ENCODE data around the gene PROM2.

The PROM2 gene

DNA sequence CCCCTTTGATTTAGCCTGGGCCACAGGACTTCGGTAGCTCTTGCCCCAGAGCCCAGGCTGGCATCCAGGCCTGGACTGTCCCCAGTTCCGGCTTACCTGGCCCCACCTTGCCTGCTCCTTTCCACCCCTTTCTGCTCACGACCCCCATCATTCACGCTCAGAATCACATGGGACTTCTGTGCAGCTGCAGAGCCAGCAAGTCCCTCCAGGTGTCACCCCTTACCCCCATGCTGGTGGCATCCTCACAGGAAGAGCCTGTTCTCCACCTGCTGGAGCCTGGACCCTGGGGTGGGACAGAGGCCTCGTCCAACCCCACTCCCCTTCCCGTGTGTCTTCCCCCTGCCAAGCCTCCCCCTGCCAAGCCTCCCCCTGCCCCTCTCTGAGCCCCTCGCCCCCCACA lies 15.0 kb downstream of the PROM2 start:
- FAIRE-seq, result no peak

DNA sequence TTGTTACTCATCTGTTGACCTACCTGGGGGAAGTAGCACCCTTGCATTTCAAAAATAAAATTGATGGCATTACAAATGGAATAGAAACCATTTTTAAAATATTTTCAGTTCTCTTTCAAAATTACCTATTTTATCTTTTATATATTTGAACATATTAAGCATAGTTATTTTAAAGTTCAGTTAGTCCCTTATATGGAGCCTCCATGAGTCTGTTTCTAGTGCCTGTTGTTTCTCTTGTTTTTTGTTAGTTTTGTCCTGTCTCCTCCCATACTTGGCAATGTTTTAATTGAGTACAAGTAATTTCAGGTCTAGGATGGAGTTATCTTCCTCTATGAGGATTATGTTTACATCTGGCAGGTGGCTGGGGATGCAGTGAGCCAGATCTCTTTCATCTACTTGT lies 17.0 kb downstream of the PROM2 start:
- no peak for FAIRE-seq

DNA sequence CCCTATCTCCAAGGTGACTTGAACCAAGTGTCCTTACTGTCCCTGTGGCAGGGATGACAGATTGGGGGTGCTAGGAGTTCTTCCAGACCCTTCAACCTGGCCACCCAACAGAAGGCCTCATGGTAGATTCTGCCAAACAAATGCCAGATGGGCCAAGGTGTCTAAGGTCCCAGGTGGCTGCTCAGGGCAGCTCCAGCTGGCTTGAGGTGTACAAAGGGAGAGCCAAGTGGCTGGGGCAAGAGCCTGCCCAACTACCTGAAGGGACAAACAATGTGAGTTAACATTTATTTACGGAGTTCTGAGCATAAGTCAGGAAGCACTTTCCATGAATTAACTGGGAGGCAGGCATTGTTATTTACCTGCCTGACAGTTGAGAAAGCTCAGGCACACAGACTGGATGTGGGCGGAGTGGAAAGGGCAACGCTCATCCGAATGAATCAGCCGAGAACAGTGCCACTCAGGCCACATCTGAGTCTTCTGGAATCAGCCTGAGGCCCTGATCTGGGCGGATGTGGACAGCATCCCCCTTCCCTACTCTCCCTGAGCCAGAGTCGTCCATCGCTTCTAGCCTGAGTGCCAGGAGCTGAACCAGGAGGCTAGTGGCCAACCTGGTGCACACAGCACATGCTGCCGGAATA lies 18.5 kb downstream of the PROM2 start:
- no peak for FAIRE-seq

DNA sequence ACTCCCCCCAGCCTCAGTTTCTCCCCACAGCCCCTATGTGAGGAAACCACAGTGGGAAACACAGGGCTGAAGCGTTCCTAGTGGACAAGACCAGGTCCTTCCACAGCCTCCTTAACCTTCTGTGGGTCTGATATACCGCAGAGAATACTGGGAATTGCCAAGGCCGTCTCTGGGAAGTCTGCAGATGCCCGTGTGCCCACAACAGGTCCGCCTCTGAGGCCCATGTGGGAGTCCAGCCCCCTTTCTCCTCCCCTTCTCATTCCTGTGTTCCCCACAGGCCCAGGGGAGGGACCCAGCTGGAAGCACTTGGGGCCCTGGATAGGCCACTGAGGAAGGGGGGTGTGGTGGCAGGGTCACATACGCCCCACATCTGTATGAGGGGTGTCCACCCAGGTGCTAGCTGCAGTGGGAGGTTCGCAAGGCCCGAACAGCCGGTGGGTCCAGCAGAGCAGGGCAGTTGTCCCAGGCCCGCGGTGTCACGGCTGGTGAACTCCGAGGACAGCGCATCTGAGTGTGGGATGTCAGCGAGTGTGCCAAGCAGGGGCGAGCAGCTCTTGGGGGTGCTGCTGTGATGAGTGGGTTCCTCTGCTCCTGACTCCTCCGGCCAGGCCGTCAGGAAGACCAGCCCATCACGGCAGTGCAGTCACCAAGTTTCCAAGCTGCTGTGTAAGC lies 20.5 kb downstream of the PROM2 start:
- no peak for FAIRE-seq

DNA sequence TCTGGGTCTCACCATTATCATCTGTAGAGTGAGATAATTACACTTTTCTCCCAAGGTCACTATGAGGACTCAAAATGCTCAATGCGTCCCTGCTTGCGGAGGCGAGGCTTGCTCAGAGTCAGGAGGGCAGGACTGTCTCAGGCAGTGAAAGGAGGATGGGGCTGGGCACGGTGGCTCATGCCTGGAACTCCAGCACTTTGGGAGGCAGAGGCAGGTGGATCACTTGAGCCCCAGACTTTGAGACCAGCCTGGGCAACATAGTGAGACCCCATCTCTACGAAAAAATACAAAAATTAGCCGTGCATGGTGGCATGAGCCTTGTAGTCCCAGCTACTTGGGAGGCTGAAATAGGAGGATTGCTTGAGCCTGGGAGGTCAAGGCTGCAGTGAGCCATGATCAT lies 21.1 kb downstream of the PROM2 start:
- no peak for FAIRE-seq

DNA sequence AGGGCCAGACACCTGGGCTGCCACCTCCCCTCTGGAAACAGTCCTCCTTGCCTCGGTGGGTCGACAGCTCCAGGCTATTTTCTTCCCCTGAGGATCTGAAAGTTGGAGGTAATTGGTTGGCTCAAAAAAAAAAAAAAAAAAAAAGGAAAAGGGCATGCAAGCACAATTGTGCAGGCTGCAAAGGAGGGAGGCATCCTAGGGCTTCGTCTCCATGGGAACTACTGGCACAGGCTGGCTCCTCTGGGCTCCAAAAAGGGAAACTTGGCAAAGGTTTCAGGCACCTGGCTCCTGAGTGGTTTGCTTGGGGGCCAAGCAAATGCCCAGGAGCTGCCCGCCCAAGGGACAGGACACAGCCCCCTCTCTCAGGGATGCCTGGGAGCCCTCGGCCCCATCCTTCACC lies 21.8 kb downstream of the PROM2 start:
- FAIRE-seq, result no peak

DNA sequence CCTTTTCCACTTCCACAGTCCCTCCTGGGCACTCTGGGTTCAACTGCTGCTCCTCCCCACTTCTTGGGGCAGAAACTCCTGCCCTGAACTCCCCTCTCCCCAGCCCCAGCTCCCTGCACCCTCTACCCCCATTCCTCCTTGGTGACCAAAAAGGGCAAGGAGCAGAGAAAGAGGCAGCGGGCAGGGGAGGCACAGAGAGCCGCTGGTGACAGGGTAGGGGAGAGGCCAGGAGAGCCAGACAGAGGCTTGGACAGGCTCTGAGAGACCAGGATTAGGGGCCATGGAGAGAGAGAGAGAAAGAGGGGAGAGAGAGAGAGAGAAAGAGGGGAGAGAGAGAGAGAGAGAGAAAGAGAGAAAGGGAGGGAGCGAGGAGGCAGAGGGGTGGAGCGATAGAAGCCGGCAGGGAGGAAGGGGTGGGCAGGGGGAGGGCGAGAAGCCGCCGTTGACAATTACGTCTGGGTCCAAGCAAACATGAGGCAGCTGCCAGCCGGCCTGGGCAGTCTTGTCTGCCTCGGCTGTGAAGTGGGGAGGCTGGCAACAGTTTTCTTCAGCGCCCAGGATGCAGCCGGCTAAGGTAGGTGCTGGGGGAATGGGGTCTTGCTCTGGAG lies 22.7 kb downstream of the PROM2 start, which contains the start of gene KCNIP3:
Gene KCNIP3, plus strand, starts transcription at position 468 of the 608 bp plus-strand sequence. Its CDS starts 92 bp downstream, at position 560.
- no peak for FAIRE-seq

DNA sequence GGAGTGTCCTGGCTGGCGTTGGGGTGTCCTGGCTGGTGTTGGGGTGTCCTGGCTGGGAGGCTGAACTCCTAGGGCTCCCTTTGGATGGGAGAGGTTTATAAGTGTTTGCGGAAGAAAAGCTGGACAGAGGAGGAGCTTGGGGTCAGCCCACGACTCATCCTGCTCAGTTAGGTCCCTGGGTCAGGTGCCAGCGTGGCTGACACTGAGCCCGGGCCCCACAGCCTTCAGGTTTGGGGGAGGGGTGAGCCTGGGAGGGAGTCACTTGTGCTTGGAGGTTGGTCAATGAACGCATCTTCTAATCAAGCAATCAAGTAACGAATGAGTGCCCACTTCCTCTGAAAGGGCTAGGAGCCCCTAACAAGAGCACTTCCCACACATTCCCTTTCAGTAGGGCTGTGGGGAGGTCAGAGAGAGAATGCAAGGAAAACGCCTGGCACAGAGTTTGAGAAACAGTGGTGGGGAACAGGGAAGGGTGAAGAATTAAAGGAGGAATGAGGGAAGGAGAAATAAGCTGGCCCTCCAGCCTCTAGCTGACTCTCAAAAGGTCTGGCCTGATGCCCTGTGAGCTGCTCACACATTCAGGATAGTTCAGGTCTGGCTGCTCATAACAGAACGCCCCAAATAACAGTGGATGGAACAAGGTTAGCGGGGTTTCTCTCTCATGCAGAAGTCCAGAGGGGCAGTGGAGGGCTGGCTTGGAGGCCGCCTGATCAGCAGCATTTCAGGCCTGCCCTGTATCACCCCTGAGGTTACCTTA lies 23.6 kb downstream of the PROM2 start:
- FAIRE-seq, result no peak

DNA sequence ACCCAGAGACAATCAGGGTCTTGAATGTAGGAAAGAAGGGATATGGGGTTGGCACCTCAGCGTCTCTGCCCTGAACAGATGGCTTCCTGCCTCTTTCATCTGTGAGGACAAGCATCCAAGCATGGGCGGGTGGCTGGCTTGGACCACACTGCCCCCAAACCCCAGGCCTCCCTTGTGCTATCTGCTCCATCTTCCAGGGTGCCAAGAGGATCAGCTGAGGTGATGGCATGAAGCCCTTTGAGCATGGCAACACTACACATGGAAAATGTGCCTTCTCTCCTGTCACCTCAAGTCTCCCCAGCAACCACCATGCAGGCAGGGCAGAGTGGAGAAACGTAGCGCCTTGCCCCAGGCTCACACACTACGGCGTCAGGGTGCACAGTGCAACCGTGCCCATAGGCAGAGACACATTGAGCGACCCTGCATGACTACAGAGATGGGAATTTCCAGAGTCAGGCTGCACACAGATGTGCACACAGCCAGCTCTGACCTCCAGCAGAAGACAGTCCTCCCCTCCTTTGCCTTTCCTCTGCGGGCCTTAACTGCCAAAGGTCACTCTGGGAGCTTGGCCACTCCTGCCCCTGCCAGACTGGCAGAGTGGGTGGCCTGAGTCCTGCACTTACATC lies 24.4 kb downstream of the PROM2 start:
- no peak for FAIRE-seq

DNA sequence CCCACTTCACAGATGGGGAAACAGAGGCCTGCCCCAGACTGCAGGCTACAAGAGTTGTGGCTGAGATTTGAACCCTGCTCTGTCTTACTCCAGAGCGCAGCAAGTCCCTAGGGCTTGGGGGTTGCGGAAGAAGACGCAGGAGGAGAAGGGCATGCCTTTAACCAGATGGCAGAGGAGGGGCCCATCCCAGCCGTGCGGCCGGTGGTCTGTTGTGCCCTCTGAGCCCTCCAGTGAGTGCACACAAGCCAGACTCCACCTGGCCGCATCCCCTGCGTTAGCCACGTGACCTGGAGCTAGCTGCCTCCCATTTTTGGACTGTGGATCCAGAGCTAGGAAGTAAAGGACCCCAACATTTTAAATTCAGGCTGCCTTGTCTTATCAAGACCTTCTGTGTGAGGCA lies 25.7 kb downstream of the PROM2 start:
- no peak for FAIRE-seq

DNA sequence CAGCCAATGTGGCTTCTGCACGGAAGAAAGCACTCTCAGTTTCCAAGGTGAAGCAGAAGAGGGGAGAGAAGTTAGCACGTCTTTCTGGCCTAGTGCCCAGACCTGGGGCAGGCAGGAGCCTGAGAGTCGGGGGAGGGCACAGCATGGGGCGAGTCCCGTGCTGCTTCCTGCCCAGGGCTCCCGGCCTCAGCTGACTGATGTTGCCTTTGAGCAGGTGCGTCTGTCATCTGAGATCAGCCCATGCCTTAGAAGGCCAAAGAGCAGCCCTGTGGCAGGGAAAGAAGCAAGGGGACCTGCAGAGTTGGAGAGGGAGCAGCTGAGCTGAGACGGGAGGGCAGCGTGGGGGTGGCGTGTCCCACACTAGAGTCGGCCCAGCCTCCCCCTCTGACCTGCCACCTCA lies 26.2 kb downstream of the PROM2 start:
- no peak for FAIRE-seq

DNA sequence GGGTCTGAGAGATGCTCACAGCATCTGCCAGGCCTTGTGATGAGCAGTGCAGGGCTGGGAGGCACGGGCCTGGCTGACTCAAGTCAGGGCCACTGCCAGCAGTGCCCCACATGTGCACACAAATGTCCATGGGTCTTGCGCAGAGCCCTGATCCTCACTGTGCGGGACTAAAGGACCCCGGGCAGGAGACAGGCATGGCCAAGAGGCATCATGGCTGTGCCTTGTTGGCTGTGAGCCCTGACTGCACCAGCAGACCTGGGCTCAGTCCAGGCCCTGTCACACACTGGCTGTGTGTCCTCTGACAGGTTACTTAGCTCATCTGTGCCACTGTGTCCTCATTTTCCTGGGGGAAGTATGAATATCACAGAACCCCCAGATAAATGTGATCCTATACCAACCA lies 26.9 kb downstream of the PROM2 start:
- FAIRE-seq, result no peak

DNA sequence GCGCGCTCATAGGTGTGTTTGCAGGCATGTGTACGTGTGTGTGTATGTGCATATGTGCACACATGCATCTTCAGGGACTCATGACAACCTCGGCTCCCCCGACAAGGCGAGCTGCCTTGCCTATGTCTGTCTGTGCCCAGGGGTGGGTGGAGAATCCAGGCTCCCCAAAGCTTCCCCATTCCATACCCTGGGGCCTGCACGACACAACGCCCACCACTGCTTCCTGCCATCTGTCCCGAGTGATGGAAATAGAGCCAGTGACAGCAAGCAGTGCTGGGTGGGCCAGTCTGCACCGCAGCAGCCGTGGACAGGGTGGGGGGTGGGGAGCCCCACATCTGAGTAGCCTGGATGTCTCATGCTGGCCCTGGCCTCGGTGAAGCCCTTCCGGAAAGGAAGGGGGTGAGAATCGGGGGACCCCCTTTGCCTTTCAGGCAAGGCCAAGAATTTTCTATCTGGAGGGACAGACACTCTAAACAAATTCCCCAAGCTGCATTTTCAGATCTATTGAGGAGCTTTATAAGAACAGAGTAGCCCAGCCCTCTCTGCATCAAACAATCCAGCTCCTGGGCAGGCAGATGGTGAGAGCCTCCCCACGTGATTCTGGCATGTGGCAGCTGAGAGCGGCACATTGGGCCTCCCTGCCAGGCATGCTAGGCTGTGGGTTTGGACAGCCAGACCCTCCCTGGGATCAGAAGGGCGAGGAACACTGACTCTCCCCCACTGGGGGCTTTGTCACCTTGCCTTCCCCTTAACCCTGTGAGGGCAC lies 27.8 kb downstream of the PROM2 start:
- no peak for FAIRE-seq

DNA sequence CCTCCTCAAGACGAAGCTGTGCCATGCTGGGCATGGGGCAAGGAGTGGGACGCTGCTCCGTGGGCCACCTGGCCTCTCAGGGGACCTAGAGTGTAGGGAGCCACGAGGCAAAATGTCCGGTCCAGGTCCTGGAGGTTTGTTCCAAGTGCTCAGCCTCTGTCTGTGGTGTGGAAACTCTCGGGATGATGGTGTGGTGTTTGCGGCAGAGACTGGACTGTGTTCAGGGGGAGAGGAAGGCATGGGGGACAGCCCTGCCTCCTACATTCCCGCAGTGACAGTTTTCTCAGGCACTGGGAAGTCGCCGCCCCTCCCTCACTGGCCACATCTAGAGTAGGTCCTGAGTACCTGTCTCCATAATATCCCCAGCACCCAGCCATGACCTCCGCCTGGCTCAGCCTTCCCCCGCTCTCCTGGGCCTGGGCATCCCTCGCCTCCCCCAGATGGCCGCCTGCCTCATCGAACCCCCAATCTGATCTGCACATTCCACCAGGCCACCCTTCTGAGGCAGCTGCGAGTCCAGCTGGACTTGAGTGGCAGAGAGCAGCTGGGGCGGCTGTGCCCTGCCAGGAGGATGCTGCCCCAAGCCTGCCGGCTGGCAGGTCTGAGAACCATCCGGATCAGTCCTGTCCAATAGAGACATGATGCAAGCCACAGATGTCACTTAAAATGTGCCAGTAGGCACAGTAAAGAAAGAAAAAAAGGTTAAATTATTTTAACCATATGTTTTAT lies 29.1 kb downstream of the PROM2 start:
- no peak for FAIRE-seq

DNA sequence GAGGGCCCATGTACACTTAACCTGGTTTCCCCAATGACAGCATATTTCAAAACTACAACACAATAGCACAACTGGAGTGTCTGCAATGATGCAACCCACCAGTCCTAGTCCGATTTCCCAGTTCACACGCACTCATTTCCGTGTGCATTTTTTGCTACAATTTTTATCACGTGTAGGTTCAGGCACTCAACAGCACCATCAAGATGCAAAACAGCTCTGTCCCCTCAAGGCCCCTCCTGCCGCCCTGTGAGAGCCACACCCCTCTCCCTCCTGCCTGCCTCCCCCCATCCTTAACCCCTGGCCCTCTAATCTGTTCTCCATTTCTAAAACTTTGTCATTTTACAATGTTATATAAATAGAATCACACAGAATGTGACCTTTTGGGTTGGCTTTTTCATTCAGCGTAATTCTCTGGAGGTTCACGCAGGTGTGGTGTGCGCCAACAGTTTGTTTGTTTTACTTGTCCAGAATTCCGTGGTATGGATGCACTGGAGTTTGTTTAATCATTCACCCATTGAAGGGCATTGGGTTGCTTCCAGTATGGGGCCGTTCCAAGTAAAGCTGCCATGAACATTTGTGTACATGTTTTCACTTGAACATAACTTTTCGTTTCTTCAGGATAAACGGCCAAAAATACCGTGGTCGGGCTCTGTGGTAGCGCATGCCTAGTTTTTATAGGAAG lies 31.3 kb downstream of the PROM2 start:
- FAIRE-seq, result no peak

DNA sequence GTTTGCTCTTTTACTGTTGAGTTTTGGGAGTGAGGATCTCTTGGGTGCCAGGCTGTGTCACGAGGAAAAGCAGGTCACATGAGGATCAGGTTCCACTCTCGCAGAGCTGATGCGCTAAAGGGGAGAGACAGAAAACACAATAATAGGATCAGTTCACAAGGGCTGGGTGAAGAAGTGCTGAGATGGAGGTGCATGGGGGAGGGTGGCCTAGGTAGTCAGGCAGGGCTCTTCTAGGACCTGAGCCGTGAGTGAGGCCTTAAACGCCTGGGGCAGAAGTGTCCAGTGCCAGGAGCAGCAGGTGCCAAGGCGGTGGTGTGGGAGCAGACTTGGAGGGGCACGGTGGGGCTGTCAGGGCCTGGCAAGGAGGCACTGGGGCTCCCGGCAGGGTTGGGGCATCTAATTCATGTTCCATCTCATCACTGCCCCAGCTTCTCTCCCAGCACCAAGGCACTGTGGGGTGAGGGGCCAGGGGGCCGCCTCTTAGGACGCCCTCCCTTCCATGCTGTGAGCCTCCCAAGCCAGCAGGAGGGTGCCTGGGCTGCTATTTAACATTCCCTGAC lies 32.2 kb downstream of the PROM2 start:
- FAIRE-seq, result no peak

DNA sequence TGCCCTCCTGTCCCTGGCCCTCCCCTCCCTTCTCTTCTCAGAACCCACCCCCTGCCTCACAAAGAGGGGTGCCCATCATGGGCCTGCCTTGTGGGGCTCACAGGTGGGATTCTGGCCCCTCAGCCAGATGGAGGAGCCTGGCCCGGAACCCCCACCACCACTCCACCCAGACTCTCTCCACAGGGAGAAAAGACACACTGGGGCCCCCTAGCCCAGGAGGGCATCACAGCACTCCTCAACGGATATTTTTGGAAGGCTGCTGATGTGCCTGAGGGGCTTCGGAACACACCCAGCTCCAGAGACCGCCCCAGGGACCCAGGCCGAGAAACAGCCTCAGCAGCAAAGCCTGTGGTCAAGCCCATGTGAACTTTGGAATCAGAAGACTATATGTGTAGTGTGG lies 32.8 kb downstream of the PROM2 start:
- no peak for FAIRE-seq

DNA sequence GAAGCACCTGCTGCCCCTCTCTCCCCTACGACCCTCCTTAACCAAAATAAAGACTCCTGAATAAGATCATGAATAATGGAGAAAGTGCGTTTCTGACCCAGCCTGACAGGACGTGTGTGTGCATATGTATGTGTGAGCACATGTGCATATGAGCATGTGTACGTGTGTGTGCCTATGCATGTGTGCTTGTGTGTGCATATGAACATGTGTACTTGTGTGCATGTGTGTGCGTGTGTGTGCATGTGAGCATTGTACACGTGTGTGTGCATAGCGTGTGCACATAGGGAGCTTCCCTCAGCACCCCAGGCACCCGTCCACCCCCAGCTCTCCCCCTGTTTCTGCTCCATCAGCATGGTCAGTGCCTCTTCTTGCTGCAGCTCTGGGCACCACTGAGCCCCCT lies 33.6 kb downstream of the PROM2 start:
- no peak for FAIRE-seq

DNA sequence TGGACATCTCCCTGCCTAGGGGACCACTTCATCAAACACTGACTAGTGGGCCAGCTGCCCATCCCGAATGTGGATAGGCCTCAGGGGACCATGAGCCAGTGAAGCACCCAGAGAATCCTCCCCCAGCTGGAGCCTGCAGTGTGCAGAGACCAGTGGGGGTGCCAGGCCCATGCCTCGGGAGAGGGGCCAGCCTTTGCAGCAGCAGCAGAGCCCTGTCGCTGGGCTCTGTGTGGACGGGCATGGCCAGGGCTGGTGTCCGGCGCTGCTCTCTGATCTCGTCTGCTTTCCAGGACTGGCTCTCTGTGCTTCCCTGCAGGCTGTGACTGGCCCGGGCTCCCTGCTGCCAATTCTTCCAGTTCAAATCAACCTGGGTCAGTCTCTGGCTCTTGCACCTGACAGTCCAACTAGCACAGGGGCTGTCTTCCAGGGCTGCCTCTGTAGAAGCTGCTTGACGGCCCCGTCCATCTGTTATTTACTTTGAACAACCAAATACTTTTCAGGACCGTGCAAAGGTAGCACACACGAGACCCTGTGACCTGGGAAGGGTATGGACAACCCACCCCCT lies 34.3 kb downstream of the PROM2 start:
- FAIRE-seq, result no peak

DNA sequence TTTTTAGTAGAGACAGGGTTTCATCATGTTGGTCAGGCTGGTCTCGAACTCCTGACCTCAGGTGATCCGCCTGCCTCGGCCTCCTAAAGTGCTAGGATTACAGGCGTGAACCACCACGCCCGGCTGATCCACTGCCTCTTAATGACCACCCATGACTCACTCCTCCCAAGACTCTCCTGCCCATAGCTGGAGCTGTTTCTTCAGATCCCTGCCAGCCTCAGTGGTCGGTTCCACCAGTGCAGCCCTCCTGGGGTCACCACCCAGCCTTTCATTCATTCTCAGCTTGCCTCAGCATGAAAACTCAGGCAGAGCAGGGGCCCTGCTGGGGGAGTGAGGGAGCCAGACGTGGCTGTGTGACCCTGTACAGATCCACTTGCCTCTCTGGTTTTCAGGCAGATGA lies 35.4 kb downstream of the PROM2 start:
- no peak for FAIRE-seq

Measured in islet of Langerhans (tissue), 1 donor.